ENCODE measurements around the gene ARMC7.

GRCh38 chr17:75063626-75064025, 46.1 kb upstream of the ARMC7 start:
- TF ChIP-seq CTCF (IDR thresholded peaks at IDR 0.05 in 2 of 3, conservative IDR thresholded peaks at IDR 0.05 in 1 of 3; ENCODE audit: borderline replicate concordance in 1 of 3, insufficient read depth in 1 of 3, low read depth in 2 of 3, low read length in 2 of 3) (peak in 1 of 3 experiments; percentile 25; a peak in 1 of 6 replicates), POLR2A (IDR thresholded peaks at IDR 0.05; ENCODE audit: borderline replicate concordance, extremely low read depth, insufficient read depth, insufficient read length) (no peak)

Measured in HCT116 (cell line).